ENCODE results near the gene TOMM34.

Gene TOMM34

DNA sequence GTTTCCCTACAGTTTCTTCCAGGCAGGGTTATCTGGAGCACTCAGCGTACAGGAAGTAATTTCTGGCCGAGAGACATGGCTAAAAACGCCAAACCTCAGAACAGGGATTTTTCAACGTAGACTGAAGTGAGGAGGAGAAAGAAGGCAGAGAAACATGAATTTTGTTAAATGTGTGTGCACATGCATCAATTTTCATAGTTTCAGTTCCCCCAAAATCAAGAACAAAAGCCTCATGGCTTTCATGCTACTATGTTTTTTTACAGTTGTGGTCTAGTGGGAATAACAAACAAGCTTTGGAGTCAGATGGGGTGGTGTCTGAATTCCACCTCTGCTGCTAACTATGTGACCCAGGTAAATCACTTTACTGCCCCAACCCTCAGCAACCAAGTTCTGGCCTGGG lies 4.9 kb downstream of the TOMM34 start:
- H3K4me3 ChIP-seq (ENCODE audit: low read depth, low read length): no peak overlapping the region
- TF ChIP-seq, protein P1, sequence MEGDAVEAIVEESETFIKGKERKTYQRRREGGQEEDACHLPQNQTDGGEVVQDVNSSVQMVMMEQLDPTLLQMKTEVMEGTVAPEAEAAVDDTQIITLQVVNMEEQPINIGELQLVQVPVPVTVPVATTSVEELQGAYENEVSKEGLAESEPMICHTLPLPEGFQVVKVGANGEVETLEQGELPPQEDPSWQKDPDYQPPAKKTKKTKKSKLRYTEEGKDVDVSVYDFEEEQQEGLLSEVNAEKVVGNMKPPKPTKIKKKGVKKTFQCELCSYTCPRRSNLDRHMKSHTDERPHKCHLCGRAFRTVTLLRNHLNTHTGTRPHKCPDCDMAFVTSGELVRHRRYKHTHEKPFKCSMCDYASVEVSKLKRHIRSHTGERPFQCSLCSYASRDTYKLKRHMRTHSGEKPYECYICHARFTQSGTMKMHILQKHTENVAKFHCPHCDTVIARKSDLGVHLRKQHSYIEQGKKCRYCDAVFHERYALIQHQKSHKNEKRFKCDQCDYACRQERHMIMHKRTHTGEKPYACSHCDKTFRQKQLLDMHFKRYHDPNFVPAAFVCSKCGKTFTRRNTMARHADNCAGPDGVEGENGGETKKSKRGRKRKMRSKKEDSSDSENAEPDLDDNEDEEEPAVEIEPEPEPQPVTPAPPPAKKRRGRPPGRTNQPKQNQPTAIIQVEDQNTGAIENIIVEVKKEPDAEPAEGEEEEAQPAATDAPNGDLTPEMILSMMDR (IDR thresholded peaks at IDR 0.05; ENCODE audit: insufficient read depth, low read length, missing control alignments): no peak
- CTCF ChIA-PET: no interaction called here
- no peak for DNase-seq (ENCODE audit: low read depth, low spot score)
- POLR2A ChIA-PET: no interaction called here

- TF ChIP-seq, protein P1 (IDR thresholded peaks at IDR 0.05; ENCODE audit: insufficient read depth, low read length, missing control alignments): no peak
- ChIA-PET CTCF (interaction anchor here (0.9 to 2.3 kb wide), 2 partner anchors 14 to 23 kb away, joined by 3 to 6 read pairs; no protein-coding TSS in a partner anchor), POLR2A (no interaction called here)
- DNase-seq (ENCODE audit: low read depth, low spot score): no peak
- H3K4me3 ChIP-seq (ENCODE audit: low read depth, low read length): no peak overlapping the region
Observed at GRCh38 chr20:44954211-44954610, 6.0 kb downstream of the TOMM34 start.

DNA sequence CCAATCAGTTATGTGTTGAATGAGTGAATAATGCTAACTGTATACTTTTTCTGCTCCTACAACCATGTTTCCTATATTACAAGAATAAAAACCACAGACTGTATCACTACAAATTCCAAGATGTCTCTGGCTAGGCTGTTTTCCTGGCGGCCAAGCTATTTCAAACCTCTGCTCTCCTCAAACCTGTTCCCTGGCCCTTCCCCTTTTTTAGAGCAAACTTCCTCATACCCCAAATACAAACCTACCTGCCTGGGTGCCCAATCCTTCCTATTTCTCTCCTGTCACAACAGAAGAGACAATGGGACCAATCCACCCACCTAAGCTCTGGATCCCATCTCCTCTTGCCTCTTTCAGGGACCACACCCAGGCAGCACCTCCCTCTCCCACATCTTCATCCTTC lies 7.5 kb downstream of the TOMM34 start:
- H3K4me3 ChIP-seq (ENCODE audit: low read depth, low read length): no peak overlapping the region
- ChIA-PET POLR2A (no interaction called here), CTCF (interaction anchor here (1.5 to 2.5 kb wide), 3 partner anchors 10 to 341 kb away, joined by 3 to 6 read pairs (median 6); no protein-coding TSS in a partner anchor)
- TF ChIP-seq, protein P1 (IDR thresholded peaks at IDR 0.05; ENCODE audit: insufficient read depth, low read length, missing control alignments): no peak
- DNase-seq (ENCODE audit: low read depth, low spot score): no peak

- TF ChIP-seq, protein P1 (IDR thresholded peaks at IDR 0.05; ENCODE audit: insufficient read depth, low read length, missing control alignments): no peak
- no peak overlapping the region for H3K4me3 ChIP-seq (ENCODE audit: low read depth, low read length)
- CTCF ChIA-PET: interaction anchor here (2.0 to 2.5 kb wide), 2 partner anchors 146 to 343 kb away, joined by 6 to 8 read pairs; no protein-coding TSS in a partner anchor
- DNase-seq (ENCODE audit: low read depth, low spot score): no peak
- POLR2A ChIA-PET: no interaction called here
Observed at GRCh38 chr20:44950368-44950767, 9.8 kb downstream of the TOMM34 start.

DNA sequence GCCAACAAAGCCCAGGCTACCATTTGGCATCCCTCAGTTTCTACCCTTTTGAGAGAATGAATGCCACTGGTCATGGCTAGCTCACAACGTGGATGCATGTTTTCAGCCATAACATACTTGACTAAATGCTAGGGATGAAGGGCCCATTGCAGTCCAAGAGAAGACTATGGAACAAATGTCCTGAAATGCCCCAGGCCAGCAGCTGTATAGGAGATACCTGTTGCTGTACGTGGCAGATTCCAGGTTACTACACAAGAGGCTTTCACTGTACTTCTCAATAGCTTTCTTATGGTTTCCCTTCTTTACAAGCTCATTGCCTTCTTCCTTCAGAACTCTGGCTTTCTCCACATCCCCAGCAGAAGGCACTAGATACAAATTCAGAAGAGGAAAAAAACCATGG lies 11.7 kb downstream of the TOMM34 start:
- DNase-seq (ENCODE audit: low read depth, low spot score): no peak
- TF ChIP-seq, protein P1 (IDR thresholded peaks at IDR 0.05; ENCODE audit: insufficient read depth, low read length, missing control alignments): no peak
- ChIA-PET CTCF (interaction anchor here (1.2 to 2.5 kb wide), 3 partner anchors 17 to 147 kb away, joined by 3 to 8 read pairs (median 7); partner anchors contain the start of gene STK4), POLR2A (no interaction called here)
- no peak overlapping the region for H3K4me3 ChIP-seq (ENCODE audit: low read depth, low read length)

- no peak for DNase-seq (ENCODE audit: low read depth, low spot score)
- POLR2A ChIA-PET: no interaction called here
- TF ChIP-seq, protein P1 (IDR thresholded peaks at IDR 0.05; ENCODE audit: insufficient read depth, low read length, missing control alignments): no peak
- H3K4me3 ChIP-seq (ENCODE audit: low read depth, low read length): no peak overlapping the region
- CTCF ChIA-PET: interaction anchor here (1.0 to 2.5 kb wide), 3 partner anchors 18 to 148 kb away, joined by 3 to 7 read pairs (median 3); partner anchors contain the start of gene STK4
Observed at GRCh38 chr20:44948107-44948506, 12.1 kb downstream of the TOMM34 start.
